Suppressor macrophage (primary cell): ENCODE measurements around the gene GAB3.

Experiments
- DNase-seq, 4 experiments: peaks; one replicate each; pipeline ENCODE4 v3.0.0-alpha.2; 2020 to 2022
- total RNA-seq, 17 experiments: gene quantifications; one replicate each; lab custom pipeline; 2026; ENCODE audit warnings: mixed read lengths in 6 of 17, inconsistent platforms in 3 of 17; lab: John Stamatoyannopoulos, UW

GAB3 gene, protein sequence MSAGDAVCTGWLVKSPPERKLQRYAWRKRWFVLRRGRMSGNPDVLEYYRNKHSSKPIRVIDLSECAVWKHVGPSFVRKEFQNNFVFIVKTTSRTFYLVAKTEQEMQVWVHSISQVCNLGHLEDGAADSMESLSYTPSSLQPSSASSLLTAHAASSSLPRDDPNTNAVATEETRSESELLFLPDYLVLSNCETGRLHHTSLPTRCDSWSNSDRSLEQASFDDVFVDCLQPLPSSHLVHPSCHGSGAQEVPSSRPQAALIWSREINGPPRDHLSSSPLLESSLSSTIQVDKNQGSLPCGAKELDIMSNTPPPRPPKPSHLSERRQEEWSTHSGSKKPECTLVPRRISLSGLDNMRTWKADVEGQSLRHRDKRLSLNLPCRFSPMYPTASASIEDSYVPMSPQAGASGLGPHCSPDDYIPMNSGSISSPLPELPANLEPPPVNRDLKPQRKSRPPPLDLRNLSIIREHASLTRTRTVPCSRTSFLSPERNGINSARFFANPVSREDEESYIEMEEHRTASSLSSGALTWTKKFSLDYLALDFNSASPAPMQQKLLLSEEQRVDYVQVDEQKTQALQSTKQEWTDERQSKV
- 6.3 to 45.1 (median 25.7) reads per million in 17 experiments for total RNA-seq

DNA sequence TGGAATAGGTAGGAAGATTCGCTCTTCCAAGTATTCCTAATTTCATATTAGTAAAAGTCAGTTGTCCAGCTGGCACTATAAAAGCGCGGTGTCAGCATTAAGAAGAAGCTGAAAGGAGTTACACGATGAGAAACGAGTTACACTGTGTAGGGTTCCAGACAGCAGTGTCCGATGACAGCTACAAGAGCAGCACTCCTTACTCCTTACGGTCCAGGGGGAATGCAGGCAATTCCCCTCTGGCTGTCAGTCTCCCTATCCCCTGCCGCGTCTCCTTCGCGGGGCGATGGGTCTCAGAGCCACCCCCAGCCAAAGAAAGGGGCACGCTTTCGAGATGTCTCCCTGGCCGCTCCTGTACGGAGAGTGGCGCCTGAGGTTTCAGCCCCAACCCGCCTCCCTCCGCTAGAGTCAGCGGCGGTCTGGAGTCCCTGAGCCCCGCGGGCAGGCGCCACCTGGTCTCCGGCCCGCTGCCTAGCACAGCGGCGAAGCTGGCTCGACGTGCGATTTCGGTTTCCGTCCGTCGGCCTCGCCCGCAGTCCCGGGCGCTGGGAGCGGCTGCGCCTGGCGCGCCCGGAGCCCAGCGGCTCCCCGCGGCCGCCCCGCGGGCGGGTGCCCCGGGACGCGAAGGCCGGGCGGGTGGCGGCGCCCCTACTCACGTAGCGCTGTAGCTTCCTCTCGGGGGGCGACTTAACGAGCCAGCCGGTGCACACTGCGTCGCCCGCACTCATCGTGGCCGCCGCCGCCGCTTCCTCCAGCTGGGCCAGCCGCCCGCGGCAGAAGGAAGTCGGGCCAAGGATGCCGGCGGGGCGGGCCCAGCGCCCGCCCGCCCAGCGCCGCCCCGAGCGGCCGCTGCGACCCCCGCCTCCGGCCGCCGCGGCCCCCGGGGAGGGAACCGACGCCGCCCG lies at the start of gene GAB3:
Gene GAB3, minus strand, starts transcription at position 777 of the 902 bp plus-strand sequence. Its CDS starts 52 bp downstream, at position 725.
- peak; percentile 40 to 78 (median 64) for DNase-seq

DNA sequence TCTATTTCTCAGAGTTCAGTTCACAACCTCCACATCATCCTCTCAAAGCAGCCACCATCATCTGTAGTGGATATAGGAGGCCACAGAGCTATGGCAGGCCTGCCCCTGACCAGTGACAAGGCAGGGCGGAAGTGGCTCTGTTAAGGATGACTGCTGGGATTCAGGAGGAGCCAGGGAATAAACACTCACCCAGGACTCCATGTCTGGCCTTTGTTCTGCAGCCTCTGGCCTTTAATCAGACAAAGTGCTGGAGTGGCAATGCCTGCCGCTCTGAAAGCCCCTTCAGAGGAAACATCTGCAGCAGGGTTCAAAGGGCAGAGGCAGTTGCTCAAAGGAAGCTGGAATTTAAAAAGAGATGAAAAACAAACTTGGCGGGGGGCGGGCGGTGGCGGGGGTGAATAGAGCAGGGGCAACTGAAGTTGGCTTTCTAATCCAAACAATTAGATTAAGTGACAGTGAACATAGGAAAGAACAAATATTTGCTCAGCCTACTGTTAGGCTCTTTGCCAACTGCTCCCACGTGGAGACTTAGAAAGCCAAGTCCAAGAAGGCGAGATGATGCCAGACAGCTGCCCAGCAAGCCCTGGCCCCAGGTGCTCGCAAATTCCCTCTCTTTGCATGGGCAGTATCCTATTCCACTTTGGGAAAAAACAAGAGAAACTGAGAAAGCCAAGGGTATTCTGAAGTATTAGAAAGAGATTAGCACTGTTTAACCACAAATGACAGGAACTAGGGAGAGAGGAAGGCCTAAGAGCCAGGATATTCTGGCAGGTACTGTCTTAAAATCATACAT lies 48.9 kb upstream of the GAB3 start:
- DNase-seq, result peak in 1 of 4 experiments; percentile 29

DNA sequence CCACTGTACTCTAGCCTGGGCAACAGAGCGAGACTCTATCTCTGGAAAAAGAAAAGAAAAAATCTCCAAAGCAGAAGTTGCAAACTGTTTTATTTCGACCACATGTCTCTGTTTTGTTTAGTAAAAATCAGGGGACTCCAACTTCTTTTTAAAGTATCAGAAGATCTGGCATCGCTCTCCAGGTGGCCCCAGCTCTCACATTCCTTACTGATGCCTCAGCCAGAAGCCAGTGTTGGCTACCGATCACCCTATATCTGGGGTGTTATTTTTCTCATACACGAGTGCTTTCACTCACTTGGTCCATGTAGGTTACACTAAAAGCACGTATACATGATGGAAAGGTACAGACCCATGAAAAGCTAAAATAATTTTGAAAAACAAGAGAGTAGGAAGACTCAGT lies 46.1 kb upstream of the GAB3 start:
- DNase-seq, result no peak

DNA sequence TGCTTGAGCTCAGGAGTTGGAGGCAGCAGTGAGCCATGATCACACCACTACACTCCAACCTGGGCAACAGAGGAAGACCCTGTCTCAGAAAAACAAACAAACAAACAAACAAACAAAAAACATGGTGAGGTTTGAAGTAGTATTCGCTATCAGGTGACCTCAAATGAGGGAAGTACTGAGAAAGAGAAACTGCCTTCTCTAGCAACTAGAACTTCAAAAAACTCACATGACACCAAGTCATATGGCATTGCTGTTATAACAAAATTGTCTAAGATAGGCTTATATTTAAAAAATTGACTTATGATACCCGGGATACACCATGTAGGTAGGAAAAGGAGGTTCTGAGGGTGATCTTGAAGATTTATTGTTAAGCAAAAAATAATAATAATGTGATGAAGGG lies 44.1 kb upstream of the GAB3 start:
- DNase-seq, result peak; percentile 24 to 74 (median 52)

DNA sequence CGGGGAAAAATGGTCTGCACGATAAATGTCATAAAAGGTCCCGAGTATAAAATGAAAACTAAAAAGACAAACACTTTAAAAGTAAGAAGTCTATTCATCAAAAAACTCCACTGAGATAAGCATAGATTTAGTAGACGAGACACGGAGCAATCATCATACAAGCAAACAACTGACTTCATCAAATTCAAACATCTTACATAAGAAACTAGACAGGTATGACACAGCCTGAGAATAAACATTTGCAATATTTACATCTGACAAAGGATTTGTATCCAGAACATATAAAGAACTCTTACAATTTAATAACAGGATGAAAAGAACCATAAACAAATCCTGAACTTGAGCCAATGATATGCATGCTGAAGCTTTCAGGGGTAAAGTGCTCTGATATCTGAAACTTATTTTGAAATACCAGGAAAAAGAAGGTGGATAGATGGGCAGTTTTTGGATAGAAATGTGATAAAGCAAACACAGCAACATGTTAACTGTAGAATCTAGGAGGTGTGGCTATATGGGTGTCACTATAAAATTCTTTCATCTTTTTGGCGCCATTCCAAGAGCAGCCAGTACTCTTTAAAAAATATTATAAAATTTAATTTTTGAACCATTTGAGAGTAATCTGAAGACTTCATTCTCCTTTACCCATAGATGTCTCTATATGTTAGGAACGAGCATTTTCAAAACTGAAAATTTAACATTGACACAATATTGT lies 42.4 kb upstream of the GAB3 start:
- no peak for DNase-seq

DNA sequence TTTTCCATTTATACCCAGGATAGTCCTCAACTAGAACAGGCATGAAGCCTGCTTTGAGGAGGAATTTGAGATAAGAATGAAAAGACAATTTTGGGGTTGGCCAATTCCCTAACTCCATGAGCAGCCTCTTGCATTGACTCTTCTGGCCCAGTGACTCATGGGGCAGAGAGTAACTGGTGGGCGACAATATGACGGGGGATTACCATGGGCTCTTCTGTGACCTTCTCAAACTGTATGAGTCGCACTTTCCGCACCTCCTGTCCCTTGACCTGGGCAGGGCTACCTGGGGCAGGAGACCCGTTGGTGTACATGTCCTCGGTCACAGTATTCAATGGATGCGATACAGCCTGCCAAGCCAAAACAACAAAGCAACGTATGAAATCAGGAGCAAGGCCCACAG lies 41.1 kb upstream of the GAB3 start:
- DNase-seq, result peak in 1 of 4 experiments; percentile 37

DNA sequence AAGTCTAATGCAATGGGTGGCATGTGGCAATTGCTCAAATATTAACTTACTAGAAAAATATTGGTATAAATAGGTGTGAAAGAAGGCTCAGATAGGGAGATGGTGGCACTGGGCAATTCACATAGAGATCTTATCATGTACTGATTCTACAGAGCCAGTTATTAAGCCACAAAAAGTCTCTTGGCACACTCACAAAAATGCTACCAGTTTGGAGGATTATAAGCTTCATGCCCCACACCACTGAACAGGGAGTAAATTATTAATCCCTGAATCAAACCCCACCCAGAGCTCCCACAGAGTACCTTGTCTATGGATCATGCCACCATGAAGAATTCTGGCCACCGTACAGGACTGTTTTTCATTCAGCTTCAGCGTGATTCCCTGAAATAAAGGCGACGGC lies 40.6 kb upstream of the GAB3 start:
- DNase-seq, result no peak

DNA sequence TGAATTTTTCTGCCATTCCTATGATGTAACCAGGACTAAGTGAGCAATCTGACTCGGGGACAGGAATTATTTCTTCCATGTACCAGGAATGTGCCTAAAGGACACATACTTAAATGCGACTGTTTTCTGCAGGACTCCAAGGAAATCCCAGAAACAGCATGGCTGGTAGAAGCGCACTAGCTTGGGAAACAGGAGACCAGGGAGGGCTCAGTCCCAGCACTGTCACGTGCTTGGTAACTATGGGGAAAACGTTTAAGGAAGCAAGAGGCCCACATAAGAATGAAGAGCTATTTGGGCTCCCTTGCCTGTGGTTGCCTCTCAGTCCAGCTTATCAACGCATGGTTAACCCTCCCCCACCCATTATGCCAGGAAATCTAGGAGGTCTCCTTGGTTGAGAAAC lies 34.8 kb upstream of the GAB3 start:
- DNase-seq, result no peak

DNA sequence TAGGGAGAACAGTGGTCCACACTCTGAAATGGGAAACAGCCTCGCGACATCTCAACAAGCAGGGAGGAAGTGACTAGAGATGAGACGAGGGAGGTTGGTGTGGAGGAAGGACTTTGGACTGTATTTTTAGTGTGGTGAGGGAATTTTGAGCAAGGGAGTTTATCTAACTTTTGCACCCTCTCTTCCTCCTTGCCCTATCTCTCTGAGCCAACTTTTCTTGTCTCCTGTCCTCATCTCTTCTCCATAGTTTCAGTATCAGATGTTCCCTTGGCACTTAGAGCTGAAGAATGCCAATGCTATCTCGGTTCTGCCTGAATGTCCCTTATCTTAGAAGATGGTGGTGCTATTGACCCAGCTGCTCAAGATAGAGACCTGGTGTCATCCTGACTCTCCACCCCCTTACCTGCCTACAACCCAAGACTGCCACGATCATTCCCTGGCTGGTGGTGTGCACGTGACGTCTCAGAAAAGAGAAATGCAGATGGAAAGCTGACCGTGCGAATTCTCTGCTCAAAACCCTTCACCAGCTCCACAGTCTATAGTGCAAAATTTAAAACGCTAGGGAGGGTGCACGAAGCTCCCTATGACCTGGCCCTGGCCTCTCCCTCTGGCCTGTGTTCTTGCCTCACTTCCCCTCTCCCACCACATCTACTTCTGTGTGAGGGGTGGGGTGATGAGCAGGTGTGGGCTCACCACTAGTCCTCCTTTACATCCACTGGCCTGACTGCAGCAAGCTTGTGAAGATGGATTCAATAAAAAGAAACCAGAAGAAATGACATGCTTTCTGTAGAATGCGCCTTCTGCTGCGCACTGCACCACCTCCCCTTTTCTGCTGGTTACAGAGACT lies 33.5 kb upstream of the GAB3 start:
- peak in 1 of 4 experiments; percentile 29 for DNase-seq

DNA sequence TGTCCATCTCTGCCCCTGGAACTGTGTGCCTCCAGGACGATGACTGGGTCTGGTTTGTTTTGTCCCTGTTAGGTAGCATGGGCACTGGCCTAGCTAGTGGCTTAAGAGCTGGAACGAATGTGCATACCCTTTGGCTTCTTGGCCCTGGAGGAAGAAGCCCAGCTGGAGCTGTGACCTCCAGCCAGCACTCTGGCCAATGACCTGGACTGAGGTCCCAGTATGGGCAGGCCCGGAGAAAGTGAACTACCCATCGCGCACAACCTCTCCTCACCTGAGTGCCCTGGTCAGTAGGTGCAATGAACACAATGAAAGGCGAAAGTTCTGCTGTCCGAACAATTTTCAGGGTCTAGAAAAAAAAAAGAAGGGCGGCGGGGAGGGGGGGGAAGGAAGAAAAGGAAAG lies 30.1 kb upstream of the GAB3 start:
- DNase-seq, result no peak

DNA sequence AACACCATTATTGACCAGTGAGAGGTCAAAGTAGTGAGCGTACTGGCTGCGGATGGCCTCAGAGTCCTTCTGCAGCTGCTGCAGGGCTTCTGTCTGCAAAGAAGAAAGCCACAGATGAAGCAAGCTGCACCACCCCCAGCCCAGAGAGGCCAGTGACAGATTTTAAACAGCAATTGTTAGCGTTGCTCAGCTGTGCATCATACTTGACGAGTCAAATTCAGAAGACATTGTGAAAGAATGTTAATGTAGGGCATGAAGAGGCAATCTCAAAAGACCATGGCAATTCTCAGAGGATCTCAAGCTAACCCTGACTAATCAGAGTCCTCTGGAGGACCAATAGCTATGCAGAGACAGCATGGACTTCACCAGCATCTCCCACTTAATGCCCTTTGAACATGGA lies 28.4 kb upstream of the GAB3 start:
- DNase-seq, result peak in 1 of 4 experiments; percentile 32

DNA sequence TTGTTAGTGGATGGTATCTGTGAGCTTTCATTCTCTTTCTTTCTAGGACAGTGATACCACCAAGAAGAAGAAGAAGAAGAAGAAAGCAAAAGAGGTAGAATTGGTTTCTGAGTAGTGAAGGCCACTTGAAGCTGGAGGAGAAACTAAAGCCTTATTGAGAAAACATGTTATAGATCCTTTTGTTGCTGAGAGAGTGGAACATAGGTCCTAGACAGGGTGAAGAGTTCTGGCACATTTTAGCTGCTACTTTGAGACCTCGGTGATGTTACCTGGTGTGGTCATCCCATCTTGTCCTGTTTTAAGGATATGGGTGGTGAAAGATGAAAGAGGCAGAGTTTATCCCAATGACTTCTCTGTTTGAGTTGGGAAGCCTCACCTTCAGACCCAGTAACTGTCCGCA lies 25.9 kb upstream of the GAB3 start:
- no peak for DNase-seq

DNA sequence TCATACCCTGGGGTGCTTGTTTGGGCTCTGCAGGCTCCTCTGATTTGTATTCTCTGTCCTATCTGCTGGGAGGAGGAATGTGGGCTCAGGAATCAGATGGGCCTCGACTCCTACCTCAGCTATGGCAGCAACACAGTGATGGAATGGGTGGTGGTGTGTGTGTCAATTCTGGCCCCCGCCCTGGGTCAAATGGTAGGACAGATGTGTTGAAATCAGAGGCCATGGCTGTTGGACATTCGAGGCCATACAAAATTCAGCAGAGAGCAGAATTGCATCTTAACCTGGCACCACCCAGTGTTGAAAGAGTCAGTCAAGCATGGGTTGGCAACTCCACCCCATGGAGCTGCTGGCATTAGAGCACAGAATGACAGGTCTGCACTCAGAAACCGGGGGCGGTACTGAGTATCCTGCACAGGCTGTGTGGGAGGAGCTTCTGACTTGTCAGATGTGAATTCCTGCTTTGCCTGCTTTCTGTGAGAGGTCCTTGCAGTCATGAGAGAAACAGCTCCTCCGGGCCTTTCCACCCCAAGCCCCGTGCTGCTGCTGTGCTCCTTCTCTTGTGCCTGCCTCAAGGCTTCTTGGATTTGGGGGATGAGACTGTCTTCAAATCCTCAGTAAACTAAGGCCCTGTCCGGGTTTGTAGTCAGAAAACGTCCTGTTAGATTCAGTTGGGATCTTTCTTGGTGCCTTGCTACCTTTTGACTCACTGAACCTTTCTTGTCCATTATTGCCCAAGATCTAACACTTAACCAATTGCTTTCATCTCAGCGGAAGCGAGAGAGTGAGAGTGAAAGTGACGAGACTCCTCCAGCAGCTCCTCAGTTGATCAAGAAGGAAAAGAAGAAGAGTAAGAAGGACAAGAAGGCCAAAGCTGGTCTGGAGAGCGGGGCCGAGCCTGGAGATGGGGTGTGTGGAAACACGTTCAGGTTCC lies 24.8 kb upstream of the GAB3 start:
- DNase-seq, result peak; percentile 57 to 80 (median 78)

DNA sequence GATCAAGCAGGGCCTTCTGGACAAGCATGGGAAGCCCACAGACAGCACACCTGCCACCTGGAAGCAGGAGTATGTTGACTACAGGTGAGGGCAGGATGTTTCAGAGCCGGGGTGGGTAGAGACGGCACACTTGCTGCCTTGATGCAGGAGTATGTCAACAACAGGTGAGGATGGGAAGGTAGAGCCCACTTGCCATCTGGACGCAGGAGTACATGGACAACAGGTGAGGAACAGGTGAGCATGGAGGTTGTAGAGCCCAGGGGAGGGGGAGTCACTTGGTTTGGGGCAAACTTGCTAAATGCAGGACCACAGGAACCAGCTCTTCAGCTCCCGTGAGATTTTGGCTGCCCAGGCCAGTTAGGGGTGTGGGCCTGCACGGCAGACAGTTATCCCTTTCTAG lies 23.7 kb upstream of the GAB3 start:
- no peak for DNase-seq

DNA sequence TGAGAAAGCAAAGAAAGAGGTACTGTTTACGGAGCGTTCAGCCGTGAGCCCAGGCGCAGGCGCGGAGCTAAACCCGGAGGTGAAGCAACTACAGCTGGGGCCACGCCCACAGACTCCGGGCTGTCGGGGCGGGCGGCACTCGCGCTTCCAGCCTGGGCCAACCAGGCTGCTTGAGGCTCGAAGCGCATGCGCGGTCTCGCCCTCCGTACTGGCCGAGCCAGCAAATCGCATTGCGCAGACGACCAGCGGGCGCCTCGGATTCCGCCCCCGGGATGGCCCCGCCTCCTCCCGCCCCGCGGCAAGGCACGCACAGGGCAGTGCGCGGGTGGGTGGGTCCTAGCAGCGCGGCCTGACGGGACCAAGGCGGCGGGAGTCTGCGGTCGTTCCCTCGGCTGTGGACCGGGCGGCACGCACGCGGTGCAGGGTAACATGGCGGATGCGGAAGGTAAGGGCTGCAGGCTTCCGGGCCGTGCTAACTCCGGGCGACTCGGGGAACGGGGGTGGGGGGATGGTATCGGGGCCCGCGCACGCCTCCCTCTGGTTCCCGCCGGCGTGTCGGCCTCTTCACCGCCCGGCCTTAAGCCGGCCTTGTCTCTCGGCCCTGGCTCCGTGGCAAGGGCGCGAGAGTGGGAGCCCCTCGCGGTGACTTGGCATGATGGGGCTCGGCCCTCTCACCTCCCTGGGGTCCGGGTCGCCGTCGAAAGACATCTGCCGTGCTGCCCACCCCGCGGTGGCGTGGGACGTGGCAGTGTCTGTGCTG lies 11.8 kb upstream of the GAB3 start, which contains the start of gene DKC1:
Gene DKC1, plus strand, starts transcription at position 328 of the 760 bp plus-strand sequence. Its CDS starts 102 bp downstream, at position 430.
- peak; percentile 97 to 98 (median 98) for DNase-seq

DNA sequence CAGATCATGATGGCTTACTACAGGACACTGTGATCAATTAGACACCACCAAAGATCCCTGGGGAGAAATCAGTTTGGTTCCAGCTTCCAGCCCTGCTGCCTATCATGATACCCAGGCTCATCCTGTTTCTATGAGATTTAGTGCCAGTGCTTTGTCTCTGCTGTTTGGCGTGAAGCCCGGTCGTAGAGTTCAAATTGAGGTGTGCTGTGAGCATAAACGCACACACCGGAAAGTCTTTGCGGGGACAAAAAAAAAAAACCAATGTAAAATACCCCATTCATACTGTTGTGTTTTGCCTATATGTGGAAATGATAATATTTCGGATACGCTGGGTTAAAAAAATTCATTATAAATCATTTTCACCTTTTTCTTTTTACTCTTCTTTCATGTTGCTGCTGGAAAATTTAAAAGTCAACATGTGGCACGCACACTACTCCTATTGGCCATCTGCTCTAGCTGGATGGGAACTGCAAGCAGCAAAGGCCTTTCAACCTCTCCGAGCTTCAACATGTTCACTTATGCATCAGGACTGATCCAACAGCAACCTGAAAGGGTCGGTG lies 11.2 kb upstream of the GAB3 start:
- no peak for DNase-seq

DNA sequence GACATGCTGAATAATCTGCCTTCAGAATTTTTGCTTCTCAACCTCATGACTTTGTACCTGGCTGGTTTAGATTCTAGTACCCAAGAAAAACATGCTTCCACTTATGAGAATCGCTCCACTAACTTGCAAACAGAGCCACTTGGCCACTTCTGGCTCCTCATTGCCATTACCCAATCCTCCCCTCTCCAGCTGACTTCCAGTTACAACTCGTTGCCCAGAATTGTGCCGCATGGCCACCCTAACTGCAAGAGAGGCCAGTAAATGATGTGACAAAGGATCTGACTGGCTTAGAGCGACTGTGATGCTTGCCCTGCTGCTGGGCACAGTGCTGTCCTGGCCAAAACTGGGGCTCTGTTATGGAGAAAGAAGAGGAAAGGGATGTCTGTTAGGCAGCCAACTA lies 7.8 kb upstream of the GAB3 start:
- DNase-seq, result no peak

DNA sequence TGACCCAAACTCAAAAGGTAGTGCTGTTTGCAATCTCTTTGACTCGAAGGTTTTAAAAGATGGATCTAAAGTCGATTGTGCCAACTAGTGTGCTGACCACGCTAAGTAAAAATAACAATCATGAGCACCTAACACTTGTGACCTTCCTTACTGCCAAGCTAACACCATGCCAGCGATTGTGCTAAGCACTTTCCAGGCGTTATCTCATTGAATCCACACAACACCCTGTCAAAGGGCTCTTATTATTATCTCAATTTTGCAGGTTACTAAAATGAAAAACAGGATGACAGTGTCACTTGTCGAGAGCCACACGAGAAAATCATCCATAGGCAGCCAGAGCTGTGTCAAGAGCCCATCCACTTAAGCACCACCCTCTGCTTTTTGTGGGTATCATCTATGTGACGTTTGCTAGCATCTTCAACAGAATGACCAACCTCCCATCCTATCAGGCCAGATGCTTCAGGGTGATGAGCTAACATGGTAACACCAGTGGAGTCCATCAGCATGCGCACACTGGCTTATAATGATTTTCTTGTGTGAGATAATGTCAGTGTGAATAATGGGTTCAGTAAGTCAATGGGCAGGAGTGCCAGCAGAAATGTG lies 893 bp upstream of the GAB3 start:
- no peak for DNase-seq
